ENCODE results near the gene HLA-DQB1.

GRCh38 chr6:32692019-32692418, 25.6 kb upstream of the HLA-DQB1 start:
- TF ChIP-seq CTCF (IDR thresholded peaks at IDR 0.05) (peak in 1 of 3 experiments; percentile 27), POLR2AphosphoS5 (IDR thresholded peaks at IDR 0.05) (no peak)

All from esophagus muscularis mucosa (tissue), 3 donors.